Astrocyte (in vitro differentiated cells and primary cell): ENCODE results near the gene A1BG. TPM values are rescaled to one million over a fixed set of nuclear protein-coding genes. Genes with fewer than 3 reads are reported as not detected.

Experiments used
- DNase-seq: peaks from one replicate; pipeline ENCODE4 v3.0.0-alpha.2; 2010; ENCODE audit warnings: low read depth
- FAIRE-seq: peaks from 2 replicates; lab custom pipeline; 2011; peaks lifted over from hg19 to GRCh38; lab: Jason Lieb, UNC
- H2AFZ ChIP-seq: 2 replicates; pipeline ENCODE4 v1.6.0; 2012; ENCODE audit warnings: low read depth, low read length, inconsistent platforms
- H3K27ac ChIP-seq: 2 replicates; pipeline ENCODE4 v1.5.1; 2011; ENCODE audit warnings: low read depth, low read length, inconsistent platforms
- H3K27me3 ChIP-seq: 2 replicates; pipeline ENCODE4 v1.6.0; 2011; ENCODE audit warnings: low read length, inconsistent platforms; ENCODE audit not compliant: insufficient read depth
- H3K36me3 ChIP-seq: 2 replicates; pipeline ENCODE4 v1.5.1; 2011; ENCODE audit warnings: low read length, inconsistent platforms; ENCODE audit not compliant: insufficient read depth
- H3K4me1 ChIP-seq: 2 replicates; pipeline ENCODE4 v1.5.1; 2011; ENCODE audit warnings: low read length, inconsistent platforms; ENCODE audit not compliant: insufficient read depth
- H3K4me2 ChIP-seq: 2 replicates; pipeline ENCODE4 v1.6.0; 2012; ENCODE audit warnings: low read length, inconsistent platforms
- H3K4me3 ChIP-seq: 2 replicates; pipeline ENCODE4 v1.5.1; 2011; ENCODE audit warnings: low read depth, mild to moderate bottlenecking, low read length, inconsistent platforms; ENCODE audit not compliant: insufficient read depth
- H3K79me2 ChIP-seq: 2 replicates; pipeline ENCODE4 v1.6.0; 2012; ENCODE audit warnings: mild to moderate bottlenecking, low read length, inconsistent platforms; ENCODE audit not compliant: insufficient read depth
- H3K9ac ChIP-seq: 2 replicates; pipeline ENCODE4 v1.6.0; 2012; ENCODE audit warnings: mild to moderate bottlenecking, low read length, inconsistent platforms
- H3K9me3 ChIP-seq: 2 replicates; pipeline ENCODE4 v1.5.1; 2012; ENCODE audit warnings: low read depth, mild to moderate bottlenecking, low read length, inconsistent platforms; ENCODE audit not compliant: insufficient read depth
- H4K20me1 ChIP-seq: 2 replicates; pipeline ENCODE4 v1.6.0; 2012; ENCODE audit warnings: low read length, inconsistent platforms; ENCODE audit not compliant: insufficient read depth
- H3K27ac Mint-ChIP-seq: one replicate; pipeline ENCODE4 v1.8.0; 2021; ENCODE audit warnings: mild to moderate bottlenecking, mixed read lengths; ENCODE audit not compliant: unreplicated experiment
- H3K27me3 Mint-ChIP-seq: one replicate; pipeline ENCODE4 v1.8.0; 2021; ENCODE audit warnings: low read depth, mixed read lengths; ENCODE audit not compliant: unreplicated experiment
- H3K36me3 Mint-ChIP-seq: one replicate; pipeline ENCODE4 v1.8.0; 2021; ENCODE audit warnings: low read depth, mixed read lengths; ENCODE audit not compliant: unreplicated experiment
- H3K4me1 Mint-ChIP-seq: one replicate; pipeline ENCODE4 v1.8.0; 2021; ENCODE audit warnings: low read depth, mixed read lengths; ENCODE audit not compliant: unreplicated experiment
- H3K4me3 Mint-ChIP-seq: one replicate; pipeline ENCODE4 v1.8.0; 2021; ENCODE audit warnings: mild to moderate bottlenecking, moderate library complexity, mixed read lengths; ENCODE audit not compliant: unreplicated experiment
- H3K9me3 Mint-ChIP-seq: one replicate; pipeline ENCODE4 v1.8.0; 2021; ENCODE audit warnings: mild to moderate bottlenecking, mixed read lengths; ENCODE audit not compliant: unreplicated experiment
- CTCF ChIP-seq: IDR thresholded peaks from 2 replicates; pipeline ENCODE4 v1.5.1; 2011; ENCODE audit warnings: low read depth, mild to moderate bottlenecking, inconsistent platforms, low read length, moderate library complexity; ENCODE audit not compliant: insufficient read depth
- EZH2 ChIP-seq: IDR thresholded peaks from 2 replicates; pipeline ENCODE4 v1.6.1; 2012; ENCODE audit warnings: mild to moderate bottlenecking, low read length, inconsistent platforms; ENCODE audit not compliant: insufficient read depth
- total RNA-seq: library from RNA; stranded (reverse); gene quantifications from 2 replicates; pipeline ENCODE4 v1.2.1, GENCODE V29; 2021

The A1BG gene
- total RNA-seq, 1 donor from 2014 or later: 32.3 TPM

DNA sequence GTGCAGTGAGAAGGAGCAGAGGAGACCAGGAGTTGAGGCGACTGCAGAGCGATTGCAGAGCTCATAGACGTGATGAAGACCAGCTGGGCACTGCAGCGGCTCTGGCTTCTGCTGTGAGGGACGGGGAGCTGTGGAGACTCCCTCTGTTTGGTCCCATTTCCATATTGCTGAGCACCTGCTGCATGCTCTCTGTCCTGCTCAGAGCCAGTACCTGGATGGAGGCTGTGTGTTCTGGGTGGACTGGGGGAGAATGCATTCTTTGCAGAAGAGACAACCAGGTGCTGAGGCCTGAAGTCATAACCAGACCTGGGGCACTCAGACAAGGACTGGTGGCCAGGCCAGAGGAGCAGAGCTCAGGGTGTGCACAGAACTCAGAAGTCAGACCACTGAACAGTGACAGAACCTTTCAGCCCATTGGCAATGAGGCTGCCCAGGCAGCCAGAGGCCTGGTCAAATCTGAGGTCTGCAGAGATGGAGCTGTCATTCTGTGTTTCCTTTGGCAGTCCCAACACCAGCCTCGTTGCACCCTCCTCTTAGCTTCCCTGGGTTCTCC lies 1.3 kb upstream of the A1BG start:
- no peak overlapping the region for H3K27ac ChIP-seq
- no peak overlapping the region for H3K9ac ChIP-seq
- peaks cover 9% of the 10 kb centered on the region for H3K36me3 Mint-ChIP-seq
- H3K4me1 Mint-ChIP-seq: peaks cover 2% of the 10 kb centered on the region
- no peak overlapping the region for H3K4me2 ChIP-seq
- no peak overlapping the region for H2AFZ ChIP-seq
- peaks cover 16% of the 10 kb centered on the region for H3K9me3 ChIP-seq
- H3K4me3 Mint-ChIP-seq: no peak overlapping the region
- DNase-seq (no peak), FAIRE-seq (no peak)
- H3K4me3 ChIP-seq: no peak overlapping the region
- TF ChIP-seq EZH2 (no peak), CTCF (no peak)
- H3K9me3 Mint-ChIP-seq: no peaks in the 10 kb centered on the region
- H3K79me2 ChIP-seq: no peaks in the 10 kb centered on the region
- no peak overlapping the region for H3K27ac Mint-ChIP-seq
- no peaks in the 10 kb centered on the region for H3K27me3 Mint-ChIP-seq
- peaks cover 5% of the 10 kb centered on the region for H3K27me3 ChIP-seq
- H3K36me3 ChIP-seq: no peaks in the 10 kb centered on the region
- peaks cover 5% of the 10 kb centered on the region for H3K4me1 ChIP-seq
- peaks cover 3% of the 10 kb centered on the region for H4K20me1 ChIP-seq

DNA sequence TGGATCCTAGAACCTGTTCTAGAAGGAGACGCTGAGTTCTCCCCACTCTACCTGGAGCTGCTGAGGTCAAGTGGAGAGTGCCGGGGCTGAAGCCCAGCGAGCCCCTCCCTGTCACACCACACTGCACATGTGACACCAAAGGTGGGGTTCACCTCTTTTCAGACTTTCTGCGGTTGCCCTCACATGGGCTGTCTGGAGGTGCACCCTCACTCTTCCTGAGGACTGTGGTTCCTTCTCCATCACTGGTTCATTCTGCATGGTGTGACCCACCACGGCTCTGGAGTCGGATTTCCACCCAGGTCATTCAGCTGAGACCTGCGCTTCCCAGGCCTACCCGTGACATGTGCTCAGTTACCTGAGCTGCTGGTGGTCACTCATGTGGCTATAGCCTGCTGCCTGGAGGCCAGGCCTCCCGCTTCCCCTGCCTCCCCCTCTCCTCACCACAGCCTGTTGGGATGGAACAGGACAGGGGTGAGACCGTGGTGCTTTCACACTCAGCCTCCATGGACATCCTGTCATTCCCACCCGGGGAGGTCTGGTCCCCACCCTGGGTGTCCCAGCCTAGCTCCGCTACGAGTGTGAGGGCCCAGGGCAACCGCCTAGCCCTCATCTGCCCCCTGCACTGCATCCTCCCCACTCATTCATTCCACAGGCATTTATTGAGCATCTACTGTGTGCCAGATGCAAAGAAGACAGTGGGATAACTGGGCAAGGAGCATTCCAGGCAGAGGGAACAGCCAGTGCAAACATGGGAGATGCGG lies 605 bp upstream of the A1BG start:
- Mint-ChIP-seq H3K36me3 (peaks cover 11% of the 10 kb centered on the region), H3K4me3 (no peak overlapping the region), H3K27me3 (no peaks in the 10 kb centered on the region), H3K9me3 (no peaks in the 10 kb centered on the region), H3K4me1 (peaks cover 2% of the 10 kb centered on the region), H3K27ac (no peak overlapping the region)
- TF ChIP-seq CTCF (no peak), EZH2 (no peak)
- Histone ChIP-seq H3K27me3 (peaks cover 5% of the 10 kb centered on the region), H4K20me1 (peaks cover 8% of the 10 kb centered on the region), H3K4me2 (no peak overlapping the region), H3K4me1 (peaks cover 5% of the 10 kb centered on the region), H3K9ac (no peak overlapping the region), H3K79me2 (no peaks in the 10 kb centered on the region), H3K27ac (no peak overlapping the region), H2AFZ (no peak overlapping the region), H3K4me3 (no peak overlapping the region), H3K36me3 (no peaks in the 10 kb centered on the region), H3K9me3 (peaks cover 16% of the 10 kb centered on the region)
- DNase-seq: no peak
- FAIRE-seq: no peak
